Subcutaneous abdominal adipose tissue (tissue), 5 donors: ENCODE measurements around the gene UBA7.
A peak's percentile ranks its signal among the peaks of the same experiment; 100 is the strongest.
"Not testable (repeated sequence)": the region's sequence is repeated elsewhere in the genome, so short reads cannot be mapped to it uniquely, and the experiment has no call there.

Experiments used
- H3K27ac ChIP-seq: one replicate; pipeline ENCODE4 v1.7.0; 2013; ENCODE audit warnings: low read depth, mild to moderate bottlenecking, inconsistent platforms, low read length, moderate library complexity
- H3K27me3 ChIP-seq, 5 donors: one replicate each; pipeline ENCODE4 v1.7.0; 2013; ENCODE audit warnings: low read length in 5 of 5, inconsistent platforms in 1 of 5; ENCODE audit not compliant: control insufficient read depth in 5 of 5, insufficient read depth in 4 of 5
- H3K36me3 ChIP-seq, 5 donors: one replicate each; pipeline ENCODE4 v1.7.0; 2013; ENCODE audit warnings: low read length in 5 of 5; ENCODE audit not compliant: control insufficient read depth in 5 of 5, insufficient read depth in 5 of 5
- H3K4me1 ChIP-seq, 5 donors: one replicate each; pipeline ENCODE4 v1.7.0; 2013; ENCODE audit warnings: low read length in 5 of 5, mild to moderate bottlenecking in 3 of 5, moderate library complexity in 1 of 5; ENCODE audit not compliant: control insufficient read depth in 5 of 5, insufficient read depth in 5 of 5
- H3K4me3 ChIP-seq, 5 donors: one replicate each; pipeline ENCODE4 v1.7.0; 2013; ENCODE audit warnings: low read length in 5 of 5, low read depth in 1 of 5
- H3K9ac ChIP-seq, 5 donors: one replicate each; pipeline ENCODE4 v1.7.0; 2013; ENCODE audit warnings: low read length in 5 of 5, mild to moderate bottlenecking in 4 of 5, moderate library complexity in 3 of 5
- H3K9me3 ChIP-seq, 5 donors: one replicate each; pipeline ENCODE4 v1.7.0; 2013; ENCODE audit warnings: low read length in 5 of 5; ENCODE audit not compliant: control insufficient read depth in 5 of 5
- donor health status: healthy.
- donor health status: healthy.
- donor health status: healthy.
- donor health status: healthy.
- donor health status: healthy.

The UBA7 gene

GRCh38 chr3:49785565-49786356 lies 28.0 kb downstream of the UBA7 start:
- Histone ChIP-seq H3K36me3 (peaks cover 3 to 7% (median 6%) of the 10 kb centered on the region in 5 donors), H3K4me3 (peak overlapping the region; percentile 86 to 97 (median 92)), H3K27me3 (no peaks in the 10 kb centered on the region), H3K9ac (peak overlapping the region; percentile 83 to 95 (median 89)), H3K27ac (peak overlapping the region; percentile 94), H3K9me3 (no peaks in the 10 kb centered on the region), H3K4me1 (peaks cover 0 to 40% (median 28%) of the 10 kb centered on the region in 5 donors)

GRCh38 chr3:49782277-49782676 lies 31.5 kb downstream of the UBA7 start:
- H3K27ac ChIP-seq, H3K4me3 ChIP-seq, H3K27me3 ChIP-seq, H3K9me3 ChIP-seq, H3K9ac ChIP-seq: not testable (repeated sequence)
- Histone ChIP-seq H3K4me1 (peaks cover 0 to 46% (median 33%) of the 10 kb centered on the region in 5 donors), H3K36me3 (peaks cover 6 to 14% (median 9%) of the 10 kb centered on the region in 5 donors)

- Histone ChIP-seq H3K27me3 (no peaks in the 10 kb centered on the region), H3K9me3 (no peaks in the 10 kb centered on the region), H3K4me3 (no peak overlapping the region), H3K9ac (no peak overlapping the region), H3K4me1 (peaks cover 0 to 39% (median 26%) of the 10 kb centered on the region in 5 donors), H3K27ac (no peak overlapping the region), H3K36me3 (peaks cover 6 to 20% (median 12%) of the 10 kb centered on the region in 5 donors)
These were observed 32.1 kb downstream of the UBA7 start for GRCh38 chr3:49781415-49782199.

GRCh38 chr3:49780975-49781365 lies 32.8 kb downstream of the UBA7 start:
- Histone ChIP-seq H3K4me1 (peaks cover 0 to 37% (median 26%) of the 10 kb centered on the region in 5 donors), H3K9ac (peak overlapping the region in 2 of 5 donors; percentile 35 to 59), H3K36me3 (peaks cover 6 to 20% (median 12%) of the 10 kb centered on the region in 5 donors)
- not testable (repeated sequence) for H3K27me3 ChIP-seq, H3K27ac ChIP-seq, H3K9me3 ChIP-seq, H3K4me3 ChIP-seq

- H3K36me3 ChIP-seq = peaks cover 6 to 22% (median 14%) of the 10 kb centered on the region in 5 donors
- no peaks in the 10 kb centered on the region for H3K27me3 ChIP-seq
- peak overlapping the region in 3 of 5 donors; percentile 2 to 59 (median 35) for H3K9ac ChIP-seq
- peaks cover 0 to 31% (median 21%) of the 10 kb centered on the region in 5 donors for H3K4me1 ChIP-seq
- H3K9me3 ChIP-seq = no peaks in the 10 kb centered on the region
- no peak overlapping the region for H3K27ac ChIP-seq
- H3K4me3 ChIP-seq = no peak overlapping the region
These were observed 33.4 kb downstream of the UBA7 start for GRCh38 chr3:49780080-49780974.

GRCh38 chr3:49779358-49780079 lies 34.2 kb downstream of the UBA7 start:
- Histone ChIP-seq H3K36me3 (peaks cover 6 to 26% (median 16%) of the 10 kb centered on the region in 5 donors), H3K27me3 (no peaks in the 10 kb centered on the region), H3K9me3 (no peaks in the 10 kb centered on the region), H3K4me3 (no peak overlapping the region), H3K9ac (no peak overlapping the region), H3K4me1 (peaks cover 0 to 23% (median 17%) of the 10 kb centered on the region in 5 donors), H3K27ac (no peak overlapping the region)

- H3K36me3 ChIP-seq = peaks cover 2 to 19% (median 10%) of the 10 kb centered on the region in 5 donors
- not testable (repeated sequence) for H3K9ac ChIP-seq, H3K27me3 ChIP-seq, H3K4me3 ChIP-seq, H3K27ac ChIP-seq, H3K9me3 ChIP-seq
- H3K4me1 ChIP-seq = peaks cover 0 to 10% (median 10%) of the 10 kb centered on the region in 5 donors
These were observed 37.7 kb downstream of the UBA7 start for GRCh38 chr3:49776101-49776500.

- Histone ChIP-seq H3K36me3 (peaks cover 2 to 18% (median 9%) of the 10 kb centered on the region in 5 donors), H3K9me3 (no peaks in the 10 kb centered on the region), H3K27me3 (no peaks in the 10 kb centered on the region), H3K4me3 (no peak overlapping the region), H3K4me1 (peaks cover 0 to 8% (median 5%) of the 10 kb centered on the region in 5 donors), H3K9ac (no peak overlapping the region), H3K27ac (no peak overlapping the region)
These were observed 38.2 kb downstream of the UBA7 start for GRCh38 chr3:49775538-49775937.

GRCh38 chr3:49772703-49773102 lies 41.0 kb downstream of the UBA7 start:
- Histone ChIP-seq H3K4me3 (no peak overlapping the region), H3K4me1 (peaks cover 0 to 5% (median 0%) of the 10 kb centered on the region in 5 donors), H3K9ac (no peak overlapping the region), H3K36me3 (peaks cover 4 to 21% (median 13%) of the 10 kb centered on the region in 5 donors), H3K27me3 (no peaks in the 10 kb centered on the region), H3K9me3 (no peaks in the 10 kb centered on the region), H3K27ac (no peak overlapping the region)
